Progenitor cell of endocrine pancreas (in vitro differentiated cells): ENCODE data around the gene SHC3. TPM values are rescaled to one million over a fixed set of nuclear protein-coding genes. Genes with fewer than 3 reads are reported as not detected.

ENCODE experiments used
- DNase-seq: peaks from one replicate; pipeline ENCODE4 v3.0.0; 2021; ENCODE audit warnings: low spot score; ENCODE audit not compliant: unreplicated experiment
- H3K27ac Mint-ChIP-seq: 2 replicates; pipeline ENCODE4 v1.8.0; 2021; ENCODE audit warnings: mild to moderate bottlenecking, moderate library complexity, mixed read lengths
- H3K27me3 Mint-ChIP-seq: 2 replicates; pipeline ENCODE4 v1.8.0; 2021; ENCODE audit warnings: mixed read lengths
- H3K36me3 Mint-ChIP-seq: 2 replicates; pipeline ENCODE4 v1.8.0; 2022; ENCODE audit warnings: mixed read lengths; ENCODE audit not compliant: insufficient read depth
- H3K4me1 Mint-ChIP-seq: 2 replicates; pipeline ENCODE4 v1.8.0; 2021; ENCODE audit warnings: low read depth, mixed read lengths
- H3K4me3 Mint-ChIP-seq: 2 replicates; pipeline ENCODE4 v1.8.0; 2021; ENCODE audit warnings: low read depth, mild to moderate bottlenecking, moderate library complexity, mixed read lengths
- H3K9me3 Mint-ChIP-seq: 2 replicates; pipeline ENCODE4 v1.8.0; 2021; ENCODE audit warnings: low read depth, mixed read lengths
- CTCF ChIP-seq: fragments of 200-600 bp; sonication (generic); IDR thresholded peaks from one replicate; pipeline ENCODE4 v1.5.0; 2021; ENCODE audit warnings: antibody characterized with exemption, mild to moderate bottlenecking; ENCODE audit not compliant: unreplicated experiment
- total RNA-seq: library from RNA; stranded (reverse); gene quantifications from 2 replicates; pipeline ENCODE4 v1.2.1, GENCODE V29; 2021

SHC3 gene
- total RNA-seq, 1 donor from 2014 or later = 1.3 TPM

GRCh38 chr9:89010526-89011111 is 168.0 kb downstream of the SHC3 start:
- Mint-ChIP-seq H3K27me3 (peaks cover 2% of the 10 kb centered on the region), H3K27ac (no peak overlapping the region), H3K4me1 (no peaks in the 10 kb centered on the region), H3K4me3 (no peak overlapping the region), H3K36me3 (no peaks in the 10 kb centered on the region), H3K9me3 (no peaks in the 10 kb centered on the region)
- no peak for TF ChIP-seq CTCF
- no peak for DNase-seq

GRCh38 chr9:89010056-89010455 is 168.6 kb downstream of the SHC3 start:
- DNase-seq = no peak
- no peak for TF ChIP-seq CTCF
- no peaks in the 10 kb centered on the region for H3K4me1 Mint-ChIP-seq
- H3K36me3 Mint-ChIP-seq = no peaks in the 10 kb centered on the region
- no peak overlapping the region for H3K27ac Mint-ChIP-seq
- H3K9me3 Mint-ChIP-seq = no peaks in the 10 kb centered on the region
- H3K27me3 Mint-ChIP-seq = peaks cover 2% of the 10 kb centered on the region
- no peak overlapping the region for H3K4me3 Mint-ChIP-seq

GRCh38 chr9:89009546-89009840 is 169.1 kb downstream of the SHC3 start:
- no peak overlapping the region for H3K27ac Mint-ChIP-seq
- no peaks in the 10 kb centered on the region for H3K36me3 Mint-ChIP-seq
- H3K4me3 Mint-ChIP-seq = no peak overlapping the region
- no peaks in the 10 kb centered on the region for H3K9me3 Mint-ChIP-seq
- no peak for TF ChIP-seq CTCF
- no peaks in the 10 kb centered on the region for H3K4me1 Mint-ChIP-seq
- H3K27me3 Mint-ChIP-seq = peaks cover 2% of the 10 kb centered on the region
- no peak for DNase-seq

- no peak overlapping the region for H3K27ac Mint-ChIP-seq
- H3K9me3 Mint-ChIP-seq = no peaks in the 10 kb centered on the region
- H3K4me3 Mint-ChIP-seq = no peak overlapping the region
- DNase-seq = no peak
- no peaks in the 10 kb centered on the region for H3K4me1 Mint-ChIP-seq
- no peaks in the 10 kb centered on the region for H3K36me3 Mint-ChIP-seq
- H3K27me3 Mint-ChIP-seq = peaks cover 2% of the 10 kb centered on the region
- no peak for TF ChIP-seq CTCF
These were observed 169.7 kb downstream of the SHC3 start for GRCh38 chr9:89008744-89009545.

GRCh38 chr9:89008055-89008743 is 170.4 kb downstream of the SHC3 start:
- TF ChIP-seq CTCF = no peak
- no peak overlapping the region for H3K27ac Mint-ChIP-seq

More at GRCh38 chr9:89008055-89008743, 170.4 kb downstream of the SHC3 start:
- Mint-ChIP-seq H3K4me3 (no peak overlapping the region), H3K4me1 (no peaks in the 10 kb centered on the region), H3K9me3 (no peaks in the 10 kb centered on the region), H3K36me3 (no peaks in the 10 kb centered on the region), H3K27me3 (peaks cover 5% of the 10 kb centered on the region)
- no peak for DNase-seq
